Small intestine (tissue), 7 donors: ENCODE results near the gene ASCC3. TPM values are rescaled to one million over a fixed set of nuclear protein-coding genes. Genes with fewer than 3 reads are reported as not detected.

Source experiments
- DNase-seq, 2 donors: peaks; one replicate each; pipeline versions ENCODE4 v3.0.0 to v3.0.0-alpha.2; 2013
- FAIRE-seq: peaks from 2 replicates; lab custom pipeline; 2012; peaks lifted over from hg19 to GRCh38; lab: Jason Lieb, UNC
- H3K27ac ChIP-seq, 3 donors: one replicate each; pipeline ENCODE4 v1.5.1; 2013; ENCODE audit warnings: low read length in 2 of 3, mild to moderate bottlenecking in 2 of 3, control low read depth in 1 of 3, inconsistent platforms in 1 of 3, low read depth in 1 of 3, moderate library complexity in 1 of 3
- H3K27me3 ChIP-seq, 3 donors: one replicate each; pipeline ENCODE4 v1.6.1; 2013; ENCODE audit warnings: low read length in 3 of 3, inconsistent platforms in 1 of 3; ENCODE audit not compliant: control insufficient read depth in 3 of 3, insufficient read depth in 3 of 3
- H3K36me3 ChIP-seq, 3 donors: one replicate each; pipeline ENCODE4 v1.6.1; 2013; ENCODE audit warnings: low read length in 3 of 3, inconsistent platforms in 1 of 3, low read depth in 1 of 3, mild to moderate bottlenecking in 1 of 3, moderate library complexity in 1 of 3; ENCODE audit not compliant: control insufficient read depth in 3 of 3, insufficient read depth in 2 of 3
- H3K4me1 ChIP-seq, 3 donors: one replicate each; pipeline ENCODE4 v1.6.1; 2013; ENCODE audit warnings: low read length in 2 of 3, inconsistent platforms in 1 of 3, low read depth in 1 of 3, mild to moderate bottlenecking in 1 of 3, moderate library complexity in 1 of 3; ENCODE audit not compliant: control insufficient read depth in 3 of 3, insufficient read depth in 2 of 3
- H3K4me3 ChIP-seq, 3 donors: one replicate each; pipeline ENCODE4 v1.5.1; 2013; ENCODE audit warnings: low read length in 3 of 3, control low read depth in 1 of 3, inconsistent platforms in 1 of 3, low read depth in 1 of 3, mild to moderate bottlenecking in 1 of 3, moderate library complexity in 1 of 3
- H3K9me3 ChIP-seq, 2 donors: one replicate each; pipeline ENCODE4 v1.6.1; 2013; ENCODE audit warnings: low read depth in 1 of 2, low read length in 1 of 2; ENCODE audit not compliant: control insufficient read depth in 2 of 2, insufficient read depth in 1 of 2
- WGBS, 3 donors: extraction: QIAGEN DNeasy Blood & Tissue Kit; methylation state at CpG; one replicate each; pipeline ENCODE4 v1.1.7; 2013; 5-methylcytosine and 5-hydroxymethylcytosine counted together
- polyA plus RNA-seq, 4 donors: library from polyadenylated mRNA; stranded (reverse) in 3 of 4; unstranded in 1 of 4; fragments of 200-250 nt in 3 of 4; fragments of 120-200 nt in 1 of 4; gene quantifications; one replicate each; pipeline versions ENCODE4 v1.2.1 to v1.2.3, GENCODE V29; 2013
- donor health status: healthy with polysubstance abuse.
- donor health status: control.
- donor health status: control.
- donor health status: Bipolar disorder and iron deficiency.
- donor health status: healthy.

ASCC3 gene
- polyA plus RNA-seq, 4 donors: 6.8 to 29.0 (median 13.6) TPM

GRCh38 chr6:100461917-100462705, 419.0 kb downstream of the ASCC3 start:
- peaks cover 5 to 93% (median 62%) of the 10 kb centered on the region in 3 donors for H3K27me3 ChIP-seq
- 8 to 16% (median 9%) methylated on average over 3 of the region's 3 CpGs for WGBS, 3 donors
- no peak overlapping the region for H3K4me3 ChIP-seq
- FAIRE-seq: no peak
- no peak overlapping the region for H3K27ac ChIP-seq
- DNase-seq: peak in 1 of 2 donors; percentile 24
- H3K4me1 ChIP-seq: peaks cover 0 to 10% (median 4%) of the 10 kb centered on the region in 3 donors
- no peaks in the 10 kb centered on the region for H3K36me3 ChIP-seq
- H3K9me3 ChIP-seq: peaks cover 0 to 8% of the 10 kb centered on the region in 2 donors

GRCh38 chr6:100461278-100461916, 419.7 kb downstream of the ASCC3 start:
- H3K27ac ChIP-seq: no peak overlapping the region
- no peaks in the 10 kb centered on the region for H3K36me3 ChIP-seq
- DNase-seq: peak in 1 of 2 donors; percentile 47
- 4 to 8% (median 7%) methylated on average over 29 of the region's 29 CpGs for WGBS, 3 donors
- peaks cover 5 to 93% (median 60%) of the 10 kb centered on the region in 3 donors for H3K27me3 ChIP-seq
- H3K4me1 ChIP-seq: peaks cover 0 to 10% (median 4%) of the 10 kb centered on the region in 3 donors
- peaks cover 0 to 7% of the 10 kb centered on the region in 2 donors for H3K9me3 ChIP-seq
- no peak overlapping the region for H3K4me3 ChIP-seq
- FAIRE-seq: no peak

- Histone ChIP-seq H3K27ac (no peak overlapping the region), H3K4me1 (peaks cover 0 to 10% (median 4%) of the 10 kb centered on the region in 3 donors), H3K4me3 (no peak overlapping the region), H3K27me3 (peaks cover 6 to 93% (median 60%) of the 10 kb centered on the region in 3 donors), H3K9me3 (peaks cover 0 to 7% of the 10 kb centered on the region in 2 donors), H3K36me3 (no peaks in the 10 kb centered on the region)
- 3 to 13% (median 4%) methylated on average over 9 of the region's 9 CpGs for WGBS, 3 donors
- no peak for DNase-seq
- no peak for FAIRE-seq
Observed at GRCh38 chr6:100460650-100461204, 420.4 kb downstream of the ASCC3 start.

GRCh38 chr6:100459592-100460184, 421.4 kb downstream of the ASCC3 start:
- no peak overlapping the region for H3K27ac ChIP-seq
- H3K9me3 ChIP-seq: peaks cover 0 to 12% of the 10 kb centered on the region in 2 donors
- FAIRE-seq: no peak
- peaks cover 8 to 93% (median 58%) of the 10 kb centered on the region in 3 donors for H3K27me3 ChIP-seq
- H3K4me3 ChIP-seq: no peak overlapping the region
- DNase-seq: no peak
- peaks cover 0 to 11% (median 2%) of the 10 kb centered on the region in 3 donors for H3K4me1 ChIP-seq
- no peaks in the 10 kb centered on the region for H3K36me3 ChIP-seq

GRCh38 chr6:100458841-100459591, 422.1 kb downstream of the ASCC3 start:
- WGBS, 3 donors: 22 to 31% (median 24%) methylated on average over 10 of the region's 10 CpGs
- Histone ChIP-seq H3K4me1 (peaks cover 0 to 8% (median 0%) of the 10 kb centered on the region in 3 donors), H3K36me3 (no peaks in the 10 kb centered on the region), H3K4me3 (no peak overlapping the region), H3K27ac (no peak overlapping the region), H3K9me3 (peaks cover 0 to 12% of the 10 kb centered on the region in 2 donors), H3K27me3 (peaks cover 6 to 93% (median 56%) of the 10 kb centered on the region in 3 donors)
- FAIRE-seq (no peak), DNase-seq (no peak)
